Ovary (tissue), 3 donors: ENCODE measurements around the gene RABGAP1L.

Source experiments
- EP300 ChIP-seq: sonication (generic); formaldehyde crosslinking; IDR thresholded peaks from one replicate; pipeline ENCODE4 v1.6.1; 2017; ENCODE audit warnings: antibody characterized with exemption
- POLR2A ChIP-seq: fragments of 450-650 bp; IDR thresholded peaks from one replicate; pipeline ENCODE4 v1.6.1; 2017; ENCODE audit warnings: antibody characterized with exemption, mild to moderate bottlenecking, moderate library complexity
- TF ChIP-seq, protein P1 (sequence below), 3 donors: fragments of 450-650 bp in 2 of 3; fragments of 200-600 bp in 1 of 3; IDR thresholded peaks; one replicate each; pipeline versions ENCODE4 v1.5.1 to v1.8.0; 2016 to 2022; ENCODE audit warnings: antibody characterized with exemption in 3 of 3, mild to moderate bottlenecking in 1 of 3
- donor health status: DM: no; HTN: no; CAD: no.

DNA sequence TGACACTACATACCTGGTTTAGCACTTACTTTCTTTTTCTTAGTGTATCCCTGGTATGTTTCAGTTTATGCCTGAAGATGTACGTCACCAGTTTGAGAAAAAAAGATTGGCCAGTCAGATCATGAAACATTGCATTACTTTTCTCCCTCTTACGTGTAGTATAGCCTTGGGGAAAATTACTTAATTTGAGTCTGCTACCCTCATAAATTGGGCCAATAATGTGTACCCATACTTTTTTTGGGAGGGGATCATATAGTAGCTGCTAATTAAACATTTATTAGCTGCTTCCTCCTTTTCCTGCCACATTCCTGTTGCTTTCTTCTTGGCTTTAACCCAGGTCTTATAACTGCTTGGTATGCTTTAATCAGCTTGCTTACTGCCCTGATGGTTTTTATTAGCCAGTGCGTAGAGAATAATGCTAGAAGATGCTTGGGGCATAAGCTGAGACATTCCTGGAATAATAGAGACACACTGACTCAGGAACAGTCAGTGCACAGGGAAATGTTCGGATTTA, 32.1 kb downstream of the RABGAP1L start:
- TF ChIP-seq, protein P1, sequence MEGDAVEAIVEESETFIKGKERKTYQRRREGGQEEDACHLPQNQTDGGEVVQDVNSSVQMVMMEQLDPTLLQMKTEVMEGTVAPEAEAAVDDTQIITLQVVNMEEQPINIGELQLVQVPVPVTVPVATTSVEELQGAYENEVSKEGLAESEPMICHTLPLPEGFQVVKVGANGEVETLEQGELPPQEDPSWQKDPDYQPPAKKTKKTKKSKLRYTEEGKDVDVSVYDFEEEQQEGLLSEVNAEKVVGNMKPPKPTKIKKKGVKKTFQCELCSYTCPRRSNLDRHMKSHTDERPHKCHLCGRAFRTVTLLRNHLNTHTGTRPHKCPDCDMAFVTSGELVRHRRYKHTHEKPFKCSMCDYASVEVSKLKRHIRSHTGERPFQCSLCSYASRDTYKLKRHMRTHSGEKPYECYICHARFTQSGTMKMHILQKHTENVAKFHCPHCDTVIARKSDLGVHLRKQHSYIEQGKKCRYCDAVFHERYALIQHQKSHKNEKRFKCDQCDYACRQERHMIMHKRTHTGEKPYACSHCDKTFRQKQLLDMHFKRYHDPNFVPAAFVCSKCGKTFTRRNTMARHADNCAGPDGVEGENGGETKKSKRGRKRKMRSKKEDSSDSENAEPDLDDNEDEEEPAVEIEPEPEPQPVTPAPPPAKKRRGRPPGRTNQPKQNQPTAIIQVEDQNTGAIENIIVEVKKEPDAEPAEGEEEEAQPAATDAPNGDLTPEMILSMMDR (IDR thresholded peaks at IDR 0.05): no peak
- TF ChIP-seq EP300 (no peak), POLR2A (no peak)
